NB4 (cell line): ENCODE data around the gene DOCK8.

Experiments
- CTCF ChIP-seq: IDR thresholded peaks from one replicate; pipeline ENCODE4 v1.5.1; 2012; ENCODE audit warnings: low read depth, low read length
- MAX ChIP-seq: IDR thresholded peaks from 2 replicates; pipeline ENCODE4 v1.6.1; 2011; ENCODE audit warnings: low read depth, low read length
- MYC ChIP-seq: IDR thresholded peaks from 2 replicates; pipeline ENCODE4 v1.6.1; 2011; ENCODE audit warnings: low read depth, low read length
- POLR2A ChIP-seq: IDR thresholded peaks from 2 replicates; pipeline ENCODE4 v1.6.1; 2011; ENCODE audit warnings: mild to moderate bottlenecking; ENCODE audit not compliant: insufficient read length; ENCODE audit errors: extremely low read depth

- TF ChIP-seq CTCF, result no peak
- TF ChIP-seq POLR2A, result no peak
- TF ChIP-seq MAX, result no peak
- TF ChIP-seq MYC, result no peak
These were observed 271.5 kb downstream of the DOCK8 start for GRCh38 chr9:486156-486555.
